Measurements from ENCODE around the gene CCDC201.
A peak's percentile ranks its signal among the peaks of the same experiment; 100 is the strongest.

The CCDC201 gene, protein sequence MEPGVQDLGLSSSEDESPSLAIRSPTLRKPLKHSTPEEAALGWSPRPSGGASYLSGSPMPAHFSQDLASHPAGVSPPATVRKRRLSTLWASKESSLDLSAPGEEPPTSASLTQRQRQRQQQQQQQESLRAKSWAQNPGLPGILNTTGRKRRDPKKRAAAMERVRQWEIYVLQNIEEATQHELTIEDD

GRCh38 chr7:45873035-45873354 lies at the start of gene CCDC201:
Gene CCDC201, minus strand, starts transcription at chr7:45873082. Its CDS starts 75 bp downstream, at chr7:45873007.
- no peak for DNase-seq (ENCODE audit: low read depth)

DNA sequence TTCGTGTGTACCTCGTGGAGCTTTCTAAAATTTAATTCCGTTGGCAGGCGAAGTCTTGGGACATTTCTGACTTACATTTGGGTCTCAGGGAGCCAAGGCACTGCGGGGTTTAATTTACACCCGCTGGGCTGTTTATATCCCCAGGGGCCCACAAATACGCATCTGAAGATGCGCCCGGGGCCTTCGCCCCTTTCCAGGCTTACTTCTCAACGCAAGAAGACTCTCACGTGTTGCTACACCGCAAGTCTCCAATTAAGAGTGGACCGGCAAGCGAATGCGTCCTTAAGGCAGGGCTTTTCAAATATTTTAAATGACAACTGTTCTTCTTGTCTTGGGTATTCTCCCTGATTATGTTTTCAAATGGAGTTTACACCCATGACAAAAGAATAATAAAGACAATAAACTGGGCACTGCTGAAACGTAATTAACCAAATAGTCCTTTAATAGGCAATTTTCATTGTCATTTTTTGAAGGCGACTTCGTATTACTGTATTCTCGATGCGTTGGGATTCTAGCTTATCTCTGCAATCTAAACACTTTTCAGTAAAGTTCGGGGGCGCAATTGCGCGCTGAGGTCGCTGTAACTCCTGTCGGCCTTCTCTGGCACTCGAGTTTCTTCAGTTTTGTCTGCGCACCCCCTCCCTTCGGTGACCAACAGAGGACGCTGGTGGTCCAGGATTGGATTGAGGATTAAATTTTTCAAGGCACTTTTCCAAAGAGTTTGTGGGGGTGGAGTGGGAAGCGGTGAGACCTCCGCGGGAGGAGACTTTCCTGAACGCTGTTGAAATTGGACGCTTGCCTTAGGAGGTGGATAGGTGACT lies 49.0 kb upstream of the CCDC201 start:
- DNase-seq (ENCODE audit: low read depth): no peak

DNA sequence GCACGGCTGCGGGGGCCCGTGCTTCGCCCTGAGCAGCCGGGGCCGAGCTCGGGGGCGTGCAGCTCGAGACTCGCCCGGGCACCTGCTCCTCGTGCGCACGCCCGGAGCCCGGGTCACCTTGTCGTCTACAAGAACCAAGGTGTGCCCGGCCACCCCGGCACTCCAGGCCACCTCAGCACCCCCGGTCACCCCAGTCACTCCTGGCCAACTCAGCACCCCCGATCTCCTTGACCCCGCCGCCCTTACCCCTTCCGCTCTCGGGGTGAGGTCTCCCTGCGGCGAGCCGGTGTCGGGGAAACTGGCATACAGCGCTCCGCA lies 48.5 kb upstream of the CCDC201 start:
- no peak for DNase-seq (ENCODE audit: low read depth)

GRCh38 chr7:45920502-45921380 lies 47.9 kb upstream of the CCDC201 start, which contains the start of gene IGFBP3:
Gene IGFBP3, minus strand, starts transcription at chr7:45921272. Its CDS starts 132 bp downstream, at chr7:45921140.
- no peak for DNase-seq (ENCODE audit: low read depth)

- DNase-seq (ENCODE audit: low read depth): no peak
These were observed 47.1 kb upstream of the CCDC201 start for GRCh38 chr7:45919993-45920459.

DNA sequence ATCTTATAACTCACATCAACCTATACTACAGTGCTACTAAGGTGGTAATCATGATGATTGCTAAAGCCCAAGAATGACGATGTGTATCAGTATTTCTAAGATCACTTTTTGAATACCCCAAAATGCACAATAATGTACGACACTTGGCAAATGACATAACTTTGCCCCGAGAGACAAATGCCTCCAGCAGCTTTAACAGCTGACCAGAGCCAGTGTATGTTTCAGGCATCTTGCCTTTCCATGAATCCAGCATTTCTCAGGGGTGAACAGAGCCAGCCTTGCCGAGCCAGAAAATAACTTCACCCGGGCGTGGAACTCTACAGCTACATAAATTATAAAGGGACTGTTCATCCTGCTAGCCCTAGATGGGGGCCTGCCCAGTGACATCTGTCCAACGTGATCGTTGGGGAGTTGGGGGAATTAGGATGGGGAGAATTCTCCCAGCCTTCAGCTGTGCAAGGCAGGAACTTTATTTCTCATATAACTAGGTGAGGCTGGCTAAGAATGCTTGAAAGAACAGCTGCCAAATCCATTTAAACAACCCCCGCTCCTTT lies 46.4 kb upstream of the CCDC201 start:
- no peak for DNase-seq (ENCODE audit: low read depth)

- DNase-seq (ENCODE audit: low read depth): no peak
These were observed 45.7 kb upstream of the CCDC201 start for GRCh38 chr7:45918556-45918955.

- peak; percentile 14 for DNase-seq (ENCODE audit: low read depth)
These were observed 44.8 kb upstream of the CCDC201 start for GRCh38 chr7:45917658-45918057.

GRCh38 chr7:45917064-45917463 lies 44.2 kb upstream of the CCDC201 start:
- DNase-seq (ENCODE audit: low read depth): no peak

DNA sequence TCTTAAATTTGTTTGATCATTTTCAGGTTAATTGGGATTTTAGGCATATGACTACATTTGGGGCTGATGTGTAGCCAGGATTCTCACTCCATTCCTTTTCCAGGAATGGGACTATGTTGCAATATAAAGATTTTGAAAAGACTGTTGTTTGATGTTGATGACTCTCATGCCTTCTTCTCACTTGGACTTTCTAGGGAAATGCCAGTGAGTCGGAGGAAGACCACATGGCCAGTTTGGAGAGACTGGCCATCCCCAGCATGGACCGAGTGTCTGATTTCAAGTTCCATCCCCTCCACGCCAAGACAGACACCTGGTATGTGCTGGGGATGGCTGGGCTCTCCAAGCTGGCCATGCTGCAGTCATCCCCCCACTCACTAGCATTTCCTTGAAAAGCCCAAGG lies 42.7 kb upstream of the CCDC201 start:
- no peak for DNase-seq (ENCODE audit: low read depth)

DNA sequence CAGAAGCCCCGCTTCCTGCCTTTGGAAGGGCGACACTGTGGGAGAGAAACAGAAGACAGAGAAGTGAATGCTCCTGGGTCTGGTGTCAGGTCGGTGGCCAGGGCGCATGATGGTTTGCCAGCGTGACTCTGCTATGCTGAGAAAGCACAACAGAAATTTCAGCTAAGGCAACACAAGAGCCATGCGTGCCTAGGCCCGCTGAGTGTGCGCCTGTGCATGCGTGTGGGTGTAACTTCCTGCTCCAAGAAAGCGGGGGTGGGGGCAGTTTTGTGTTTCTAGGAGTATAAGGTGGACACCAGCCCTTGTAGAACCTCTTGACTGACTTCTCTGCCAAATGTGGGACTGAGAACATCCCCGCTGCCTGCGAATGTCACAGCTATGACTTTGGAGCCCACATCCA lies 42.0 kb upstream of the CCDC201 start:
- no peak for DNase-seq (ENCODE audit: low read depth)

DNA sequence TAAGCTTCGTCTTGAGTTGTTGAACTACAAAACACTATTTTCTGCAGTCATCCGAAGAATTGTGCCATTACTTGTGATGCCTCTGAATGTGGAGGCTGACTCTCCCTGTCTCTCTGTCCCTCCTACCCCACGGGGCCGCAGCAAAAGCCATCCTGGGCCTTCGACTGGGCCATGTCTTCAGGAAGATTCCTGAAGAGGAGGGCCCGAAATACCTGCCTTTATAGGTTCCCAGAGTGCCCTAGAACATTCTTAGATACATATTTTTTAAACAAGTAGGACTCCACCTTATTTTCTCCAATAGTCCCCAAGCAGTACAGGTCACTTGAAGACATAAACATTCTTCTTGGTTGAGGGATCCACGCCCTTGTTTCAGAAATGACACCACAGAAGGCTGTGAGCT lies 40.1 kb upstream of the CCDC201 start:
- DNase-seq (ENCODE audit: low read depth): no peak

DNA sequence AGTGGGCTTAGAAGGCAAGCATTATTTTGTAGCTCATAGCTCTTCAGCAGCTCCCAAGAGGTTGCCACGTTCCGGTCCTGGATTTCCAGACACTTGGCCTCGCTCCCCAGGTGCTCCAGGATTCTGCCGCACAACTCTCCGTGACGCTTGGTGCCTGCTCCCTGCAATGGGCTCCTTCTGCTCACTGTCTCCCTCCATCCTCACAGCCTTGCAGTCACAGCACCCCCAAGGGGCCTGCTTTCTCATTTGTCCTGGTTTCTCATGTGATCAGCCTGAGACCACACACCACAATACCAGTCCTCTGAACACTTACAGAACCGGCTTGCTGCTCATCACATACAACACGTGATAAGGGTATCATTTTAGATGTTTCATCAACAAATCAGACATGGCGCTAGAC lies 38.4 kb upstream of the CCDC201 start:
- no peak for DNase-seq (ENCODE audit: low read depth)

- no peak for DNase-seq (ENCODE audit: low read depth)
These were observed 38.0 kb upstream of the CCDC201 start for GRCh38 chr7:45910855-45911254.

GRCh38 chr7:45909561-45909960 lies 36.7 kb upstream of the CCDC201 start:
- no peak for DNase-seq (ENCODE audit: low read depth)

DNA sequence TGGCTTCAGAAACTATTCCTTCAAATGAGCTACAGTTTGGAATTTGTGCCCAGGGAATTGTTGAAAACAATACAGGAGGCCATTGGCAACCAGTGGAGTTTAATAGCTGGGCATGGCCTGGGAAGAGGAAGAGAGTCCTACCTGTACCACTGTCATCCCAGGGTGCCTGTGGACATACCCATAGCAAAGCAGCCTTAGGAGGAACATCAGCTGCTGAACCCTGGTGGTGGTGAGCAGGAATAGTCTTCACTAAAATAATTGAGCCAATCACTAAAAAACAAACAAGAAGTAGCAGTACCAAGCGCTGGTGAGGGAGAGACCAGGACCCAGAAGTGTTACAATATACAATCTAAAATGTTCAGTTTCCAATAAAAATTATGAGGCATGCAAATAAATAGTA lies 29.9 kb upstream of the CCDC201 start:
- DNase-seq (ENCODE audit: low read depth): no peak

- DNase-seq (ENCODE audit: low read depth): no peak
These were observed 28.7 kb upstream of the CCDC201 start for GRCh38 chr7:45901566-45901965.

DNA sequence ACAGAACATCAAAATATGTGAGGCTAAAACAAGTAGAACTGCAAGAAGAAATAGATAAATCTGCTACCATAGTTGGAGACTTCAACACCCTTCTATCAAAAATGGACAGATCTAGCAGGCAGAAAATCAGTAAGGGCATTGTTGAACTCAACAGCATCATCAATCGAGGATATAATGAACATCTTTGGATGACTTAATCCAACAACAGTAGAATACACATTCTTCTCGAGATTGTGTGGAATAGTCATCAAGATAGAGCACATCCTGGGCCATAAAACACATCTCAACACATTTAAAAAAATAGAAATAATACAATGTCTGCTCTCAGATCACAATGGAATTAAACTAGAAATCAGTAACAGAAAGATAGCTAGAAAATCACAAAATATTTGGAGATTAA lies 25.3 kb upstream of the CCDC201 start:
- no peak for DNase-seq (ENCODE audit: low read depth)

GRCh38 chr7:45897042-45897690 lies 24.3 kb upstream of the CCDC201 start:
- no peak for DNase-seq (ENCODE audit: low read depth)

GRCh38 chr7:45894665-45895062 lies 21.8 kb upstream of the CCDC201 start:
- DNase-seq (ENCODE audit: low read depth): no peak

GRCh38 chr7:45893996-45894664 lies 21.2 kb upstream of the CCDC201 start:
- DNase-seq (ENCODE audit: low read depth): no peak
